Measurements from ENCODE around the gene RFXANK. TPM values are rescaled to one million over a fixed set of nuclear protein-coding genes. Genes with fewer than 3 reads are reported as not detected.

The RFXANK gene
- total and polyA plus RNA-seq, 9 of the 15 experiments (the other 6 are each of a cell fraction or from before 2014, with no cell fraction given) = 68.6 to 181 (median 150) TPM

GRCh38 chr19:19234220-19234816 lies 42.3 kb downstream of the RFXANK start:
- no peak overlapping the region for H3K4me2 ChIP-seq (ENCODE audit: insufficient read depth, low read length)
- no peaks in the 10 kb centered on the region for H4K20me1 ChIP-seq (replicated peaks; ENCODE audit: control insufficient read depth, insufficient read depth, low read length)
- H3K4me3 ChIP-seq = no peak overlapping the region
- FAIRE-seq (no peak), DNase-seq (ENCODE audit: extremely low read depth in 1 of 4, low spot score in 3 of 4) (no peak), ATAC-seq (no peak)
- peaks cover 14 to 32% of the 10 kb centered on the region in 2 experiments; a peak in 4 of 5 replicates for H3K27me3 ChIP-seq (ENCODE audit: control insufficient read depth in 2 of 2, insufficient read depth in 2 of 2, low read length in 2 of 2)
- in situ Hi-C loops (cut with MboI) = no loop called here
- H3K36me3 ChIP-seq (ENCODE audit: control insufficient read depth, insufficient read depth, low read length) = no peaks in the 10 kb centered on the region
- peaks cover 10% of the 10 kb centered on the region for H3K9me3 ChIP-seq (replicated peaks; ENCODE audit: control insufficient read depth, insufficient read depth, low read depth, low read length)
- no peak overlapping the region for H3K9ac ChIP-seq (ENCODE audit: insufficient read depth in 1 of 2, low read depth in 2 of 2, low read length in 2 of 2)
- BruUV-seq (replicated peaks) = no TSS peak
- CTCF ChIA-PET (ENCODE audit: low intra/inter-chr PET ratio) = no interaction called here
- WGBS (ENCODE audit: insufficient coverage, low coverage, missing lambda C conversion rate) = 6% methylated on average over 2 of the region's 2 CpGs
- POLR2A ChIA-PET = interaction anchor here (1.1 to 1.5 kb wide), 5 partner anchors 9 to 65 kb away, joined by 3 to 6 read pairs (median 3); no protein-coding TSS in a partner anchor
- intact Hi-C loops (cut with micrococcal nuclease) = no loop called here
- no peaks in the 10 kb centered on the region for H3K79me2 ChIP-seq (ENCODE audit: control insufficient read depth, insufficient read depth, low read length)
- H3K4me1 ChIP-seq (replicated peaks in 1 of 2; ENCODE audit: control insufficient read depth in 2 of 2, insufficient read depth in 2 of 2, low read length in 2 of 2) = peaks cover 0 to 8% of the 10 kb centered on the region in 2 experiments; a peak in 3 of 5 replicates
- no peak overlapping the region for H2AFZ ChIP-seq (ENCODE audit: low read depth, low read length)
- H3K9me1 ChIP-seq (ENCODE audit: control insufficient read depth, insufficient read depth, low read length) = no peaks in the 10 kb centered on the region
- H3K27ac ChIP-seq (ENCODE audit: extremely low read depth, low read depth, low read length) = no peak overlapping the region
- TF ChIP-seq SREBF1 (IDR thresholded peaks at IDR 0.05; ENCODE audit: borderline replicate concordance, low read depth, low read length) (no peak), TGIF2 (CRISPR knock-in tag; IDR thresholded peaks at IDR 0.05) (no peak), HMG20B (CRISPR knock-in tag; IDR thresholded peaks at IDR 0.05) (no peak), STAT5B (CRISPR knock-in tag; IDR thresholded peaks at IDR 0.05) (no peak), ETV5 (CRISPR knock-in tag; IDR thresholded peaks at IDR 0.05; ENCODE audit: low read depth) (no peak), SIN3A (IDR thresholded peaks at IDR 0.05; ENCODE audit: borderline replicate concordance in 2 of 2, control insufficient read depth in 1 of 2, low read depth in 2 of 2, low read length in 2 of 2) (no peak), ZNF354B (CRISPR knock-in tag; IDR thresholded peaks at IDR 0.05) (peak; percentile 98), RBM25 (IDR thresholded peaks at IDR 0.05; ENCODE audit: low read depth, low read length, severe bottlenecking) (peak; percentile 66), KAT7 (CRISPR knock-in tag; IDR thresholded peaks at IDR 0.05; ENCODE audit: borderline replicate concordance) (no peak), CBX3 (IDR thresholded peaks at IDR 0.05; ENCODE audit: borderline replicate concordance in 1 of 2, low read length in 2 of 2) (peak in 1 of 2 experiments; percentile 56; a peak in 1 of 3 replicates), MEF2A (IDR thresholded peaks at IDR 0.05; ENCODE audit: control insufficient read depth, low read depth, low read length) (no peak), TCF7 (IDR thresholded peaks at IDR 0.05; ENCODE audit: borderline replicate concordance) (no peak), CSDE1 (IDR thresholded peaks at IDR 0.05) (no peak), PML (IDR thresholded peaks at IDR 0.05; ENCODE audit: low read length) (no peak), ETV6 (IDR thresholded peaks at IDR 0.05; ENCODE audit: borderline replicate concordance in 1 of 2, low read depth in 2 of 2, low read length in 1 of 2) (no peak), ETV6 (CRISPR knock-in tag; IDR thresholded peaks at IDR 0.05; ENCODE audit: borderline replicate concordance) (no peak), ZNF507 (tag; conservative IDR thresholded peaks at IDR 0.05) (peak; percentile 100), LARP7 (IDR thresholded peaks at IDR 0.05) (no peak), CEBPB (tag; IDR thresholded peaks at IDR 0.05) (no peak), CLOCK (CRISPR knock-in tag; IDR thresholded peaks at IDR 0.05; ENCODE audit: borderline replicate concordance) (no peak), ZBTB43 (CRISPR knock-in tag; IDR thresholded peaks at IDR 0.05) (no peak)

All from K562 (cell line).